Measurements from ENCODE around the gene LACTB. TPM values are rescaled to one million over a fixed set of nuclear protein-coding genes. Genes with fewer than 3 reads are reported as not detected.

The LACTB gene
- total RNA-seq, 1 donor from 2014 or later: 22.3 TPM

- peak; percentile 84 for DNase-seq (ENCODE audit: low read depth)
Observed at GRCh38 chr15:63122002-63122875, 578 bp downstream of the LACTB start.

DNA sequence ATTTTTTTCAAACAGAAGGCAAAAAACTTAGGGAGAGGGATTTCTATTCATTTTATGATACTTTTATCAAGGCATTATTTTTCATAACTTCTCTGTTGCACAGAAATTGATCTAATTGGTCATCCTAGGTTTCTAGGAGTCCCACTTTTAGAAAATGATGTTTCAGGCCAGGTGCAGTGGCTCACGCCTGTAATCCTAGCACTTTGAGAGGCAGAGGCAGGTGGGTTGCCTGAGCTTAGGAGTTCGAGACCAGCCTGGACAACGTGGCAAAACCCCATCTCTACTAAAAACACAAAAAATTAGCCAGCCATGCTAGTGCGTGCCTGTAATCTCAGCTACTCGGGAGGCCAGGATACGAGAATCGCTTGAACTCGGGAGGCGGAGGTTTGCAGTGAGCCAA, 2.8 kb downstream of the LACTB start:
- DNase-seq (ENCODE audit: low read depth): peak; percentile 34

GRCh38 chr15:63126726-63127125, 5.1 kb downstream of the LACTB start:
- no peak for DNase-seq (ENCODE audit: low read depth)

DNA sequence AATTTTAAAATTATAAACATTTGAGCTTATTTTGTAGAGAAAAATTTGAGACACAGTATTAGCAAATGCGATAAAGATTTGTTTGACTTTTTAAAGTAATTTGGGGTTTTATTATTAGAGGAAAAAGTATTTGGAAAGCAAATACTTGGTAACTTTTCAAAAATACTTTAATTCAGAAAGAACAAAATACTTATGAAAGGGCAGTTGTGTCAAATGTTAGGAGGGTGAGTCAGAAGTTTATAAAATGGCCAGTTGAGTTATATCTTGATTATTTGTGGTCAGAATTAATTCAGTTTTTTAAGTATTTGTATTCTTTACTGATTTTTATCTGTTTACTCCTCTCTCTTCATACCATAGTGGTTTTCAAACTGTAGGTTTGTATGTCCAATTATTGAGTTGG, 12.1 kb downstream of the LACTB start:
- no peak for DNase-seq (ENCODE audit: low read depth)

DNA sequence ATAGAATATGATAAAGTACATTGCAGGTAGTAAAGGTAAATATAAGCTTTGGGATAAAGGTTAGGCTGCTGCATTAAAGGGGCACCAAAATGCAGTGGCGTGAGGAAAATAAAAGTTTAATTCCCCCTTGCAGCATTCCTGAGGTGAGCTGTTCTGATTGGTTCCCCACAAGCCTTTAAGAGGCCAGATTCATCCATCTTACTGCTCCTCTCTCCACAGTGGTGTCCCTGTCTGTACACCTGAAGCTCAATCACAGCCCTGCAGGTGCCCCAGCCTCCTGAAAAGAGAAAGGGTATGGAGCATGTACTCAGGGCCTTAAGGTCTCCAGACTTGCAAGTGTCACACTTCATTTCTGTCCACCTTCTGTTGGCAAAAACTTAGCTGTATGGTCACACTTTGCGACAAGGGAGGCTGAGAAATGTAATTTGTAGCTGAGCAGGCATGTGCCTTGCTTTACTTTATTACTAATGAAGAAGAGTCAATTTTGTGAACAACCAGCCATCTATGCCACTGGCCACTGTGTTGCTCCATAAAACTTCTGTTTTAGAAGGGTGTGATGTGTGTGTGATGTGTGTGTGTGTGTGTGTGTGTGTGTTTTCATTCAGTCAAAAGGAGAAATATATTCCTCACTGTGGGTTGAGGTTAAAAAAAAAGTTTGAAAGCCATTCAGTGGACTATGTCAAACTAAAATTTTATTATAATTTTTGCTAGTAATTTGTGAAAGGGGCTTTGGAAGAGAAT, 12.8 kb downstream of the LACTB start:
- no peak for DNase-seq (ENCODE audit: low read depth)

- DNase-seq (ENCODE audit: low read depth): no peak
Observed at GRCh38 chr15:63135281-63135680, 13.6 kb downstream of the LACTB start.

GRCh38 chr15:63135804-63136203, 14.1 kb downstream of the LACTB start:
- DNase-seq (ENCODE audit: low read depth): peak; percentile 59

DNA sequence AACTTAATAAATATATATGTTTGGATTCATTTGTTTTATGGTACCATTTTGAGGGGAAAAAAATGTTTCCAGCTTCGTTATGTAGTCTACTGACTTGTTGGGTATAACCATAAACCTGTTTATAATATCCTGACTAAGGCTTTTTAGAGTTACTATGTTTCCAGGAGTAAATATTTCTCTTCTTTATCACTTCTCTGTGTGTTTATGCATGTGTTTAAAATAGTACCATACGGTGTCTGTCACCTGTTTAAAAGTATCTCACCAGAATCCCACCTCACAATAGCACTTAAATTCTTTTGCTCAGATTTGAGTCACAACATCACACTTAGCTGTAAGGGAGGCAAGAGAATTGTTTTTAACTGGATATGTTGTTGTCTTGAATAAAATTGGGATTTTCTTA, 15.1 kb downstream of the LACTB start:
- peak; percentile 22 for DNase-seq (ENCODE audit: low read depth)

DNA sequence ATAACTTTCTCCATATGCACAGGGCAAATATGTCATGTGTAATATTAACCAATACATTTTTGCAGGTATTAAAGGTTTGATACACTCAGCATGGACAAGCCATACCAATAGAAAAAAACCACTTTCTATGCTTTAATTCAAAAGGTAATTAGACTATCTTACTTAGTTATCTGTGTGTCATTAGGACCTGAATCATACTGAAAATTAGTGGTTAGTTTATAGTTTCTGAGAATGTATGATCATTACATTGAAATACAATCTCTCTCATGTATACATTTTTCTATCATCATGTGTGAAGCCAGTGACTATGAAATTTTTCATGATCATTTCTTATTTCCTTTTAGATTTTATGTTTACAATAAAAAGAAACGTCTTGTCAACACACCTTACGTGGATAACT, 19.3 kb downstream of the LACTB start:
- DNase-seq (ENCODE audit: low read depth): no peak

DNA sequence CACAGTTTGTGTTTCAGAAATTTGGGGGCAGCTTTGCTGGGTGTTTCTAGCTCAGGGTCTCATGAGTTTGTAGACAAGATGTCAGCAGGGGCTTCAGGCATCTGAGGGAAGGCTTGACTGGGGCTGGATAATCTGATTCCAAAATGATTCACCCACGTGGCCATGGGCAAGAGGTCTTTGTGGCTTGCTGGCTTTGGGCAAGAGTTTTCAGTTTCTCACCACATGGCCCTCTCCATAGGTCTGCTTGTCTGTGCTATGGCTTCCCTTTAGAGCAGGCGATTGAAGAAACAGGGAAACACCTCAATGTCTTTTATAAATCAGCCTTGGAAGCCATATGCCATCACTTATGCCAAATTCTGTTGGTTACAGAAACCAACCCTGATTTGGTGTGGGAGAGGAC, 23.8 kb downstream of the LACTB start:
- peak; percentile 54 for DNase-seq (ENCODE audit: low read depth)

- DNase-seq (ENCODE audit: low read depth): no peak
Observed at GRCh38 chr15:63146684-63147083, 25.0 kb downstream of the LACTB start.

DNA sequence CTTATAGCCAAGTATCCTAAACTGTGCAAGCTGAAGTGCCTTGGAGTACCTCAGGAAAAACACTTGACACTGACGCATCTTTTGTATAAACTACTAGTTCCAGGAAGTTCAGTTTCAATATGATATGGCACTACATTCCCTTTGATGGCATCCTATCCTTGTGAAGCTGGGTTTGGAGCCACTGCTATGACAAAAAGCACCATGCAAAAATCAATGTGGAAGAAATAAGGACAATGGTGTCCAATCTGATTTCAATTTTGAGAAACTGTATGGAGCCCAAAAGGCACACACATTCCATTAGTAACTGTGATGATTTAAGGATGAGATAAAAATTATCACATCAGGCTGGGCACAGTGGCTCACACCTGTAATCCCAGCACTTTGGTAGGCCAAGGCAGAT, 30.0 kb downstream of the LACTB start:
- DNase-seq (ENCODE audit: low read depth): no peak

DNA sequence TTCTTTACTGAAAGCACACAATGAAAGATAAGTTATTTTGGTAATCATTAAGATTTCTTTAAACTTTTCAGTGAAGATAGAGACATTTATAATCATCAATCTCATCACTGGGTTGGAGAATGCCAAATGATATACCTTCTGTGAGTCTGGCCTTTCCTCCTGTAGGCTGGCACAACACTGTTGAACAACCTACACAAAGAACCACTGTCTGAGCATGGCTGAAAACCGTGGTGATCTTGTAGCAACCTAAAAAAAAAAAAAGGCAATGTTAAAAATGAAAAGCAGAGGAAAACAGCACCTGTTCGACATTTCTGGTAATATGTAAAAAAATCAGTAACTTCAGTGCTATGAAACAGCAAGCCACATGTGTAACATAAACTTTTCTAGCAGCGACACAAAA, 33.8 kb downstream of the LACTB start:
- DNase-seq (ENCODE audit: low read depth): peak; percentile 23

GRCh38 chr15:63156086-63156710, 34.5 kb downstream of the LACTB start:
- peak; percentile 39 for DNase-seq (ENCODE audit: low read depth)

DNA sequence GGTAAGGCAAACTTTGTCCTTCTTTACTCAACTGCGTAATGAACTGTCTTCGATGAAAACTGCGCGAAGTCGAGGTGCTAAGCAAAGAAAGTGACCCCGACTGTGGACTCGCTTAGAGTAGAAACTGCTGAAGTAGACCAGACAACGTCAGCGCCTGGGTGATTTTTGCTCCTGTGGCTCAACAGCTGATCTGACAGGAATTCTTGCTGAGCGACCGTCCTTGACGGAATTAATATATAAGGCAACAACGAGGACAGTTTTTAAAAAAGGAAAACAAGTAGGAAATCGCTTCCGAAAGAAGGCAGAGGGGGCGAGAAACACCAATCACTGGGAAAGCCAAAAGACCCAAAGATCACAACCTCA, 35.1 kb downstream of the LACTB start:
- DNase-seq (ENCODE audit: low read depth): peak; percentile 83

DNA sequence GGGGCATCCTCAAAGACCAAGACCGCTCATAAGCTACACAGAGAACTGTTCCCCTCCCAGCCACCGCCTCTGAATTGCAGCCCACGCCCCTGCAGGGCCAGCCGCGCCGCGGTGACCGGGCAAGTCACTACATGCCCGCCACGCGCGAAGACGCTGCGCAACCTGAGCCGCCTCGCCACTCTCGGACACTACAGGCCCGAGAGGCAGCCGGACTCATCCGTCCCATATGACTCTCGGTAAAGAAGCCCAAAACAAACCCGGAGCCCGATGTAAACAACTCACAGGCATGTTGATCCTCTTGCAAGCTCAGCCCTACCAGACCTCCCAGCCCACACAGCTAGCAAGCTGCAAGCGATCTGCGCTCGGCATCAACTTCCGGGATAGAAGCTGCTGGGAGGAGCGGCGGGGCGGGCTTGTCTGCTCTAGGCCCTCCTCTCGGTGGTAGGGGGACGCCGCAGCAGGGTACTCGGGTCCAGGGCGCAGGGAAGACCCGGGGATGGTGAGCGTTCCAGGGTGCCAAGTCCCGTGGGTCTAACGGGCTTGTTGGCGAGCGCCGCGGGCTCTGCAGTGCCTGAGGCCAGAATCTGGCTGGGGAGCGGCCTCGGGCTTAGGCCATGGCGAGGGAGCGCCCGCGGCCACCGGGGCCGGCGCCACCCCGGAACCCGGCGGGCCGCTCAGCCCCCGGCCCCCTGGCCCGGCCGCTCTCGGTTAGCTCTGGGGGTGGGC, 35.6 kb downstream of the LACTB start, which contains the start of gene RPS27L:
RPS27L (minus strand) TSS at position 360 of the 726 bp plus-strand sequence; CDS start at position 288, 72 bp downstream.
- DNase-seq (ENCODE audit: low read depth): peak; percentile 95

- DNase-seq (ENCODE audit: low read depth): peak; percentile 85
Observed at GRCh38 chr15:63157891-63158431, 36.3 kb downstream of the LACTB start.

GRCh38 chr15:63160638-63161037, 39.0 kb downstream of the LACTB start:
- DNase-seq (ENCODE audit: low read depth): no peak

DNA sequence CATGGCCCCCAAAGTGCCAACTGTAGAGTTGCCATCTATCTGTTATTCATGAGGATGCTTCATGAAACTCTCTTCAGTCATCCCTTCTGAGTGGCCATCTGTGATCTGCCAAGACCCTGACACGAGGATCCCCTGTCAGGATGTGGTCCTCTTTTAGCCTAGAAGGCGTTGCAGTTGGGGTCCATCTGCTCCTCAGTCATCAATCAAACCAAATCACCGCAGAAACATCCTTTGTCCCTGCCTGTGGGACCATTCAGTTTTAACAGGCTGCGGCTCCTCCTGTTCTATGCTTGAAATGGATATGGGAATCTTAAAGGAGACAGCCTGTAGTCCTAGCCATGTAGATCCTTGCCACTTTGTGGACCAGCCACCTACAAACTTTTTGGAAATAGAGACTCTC, 41.6 kb downstream of the LACTB start:
- no peak for DNase-seq (ENCODE audit: low read depth)

- no peak for DNase-seq (ENCODE audit: low read depth)
Observed at GRCh38 chr15:63165166-63165859, 43.7 kb downstream of the LACTB start.
